HFFc6 (cell line): Measurements from ENCODE around the gene PRR12. TPM values are rescaled to one million over a fixed set of nuclear protein-coding genes. Genes with fewer than 3 reads are reported as not detected.

ENCODE experiments used
- DNase-seq: peaks from one replicate; pipeline ENCODE4 v3.0.0-alpha.2; 2018
- H3K27ac Mint-ChIP-seq: 2 replicates; pipeline ENCODE4 v1.8.0; 2020; ENCODE audit warnings: mild to moderate bottlenecking, mixed read lengths
- H3K27me3 Mint-ChIP-seq: 2 replicates; pipeline ENCODE4 v1.8.0; 2021; ENCODE audit warnings: mild to moderate bottlenecking, moderate library complexity, mixed read lengths; ENCODE audit not compliant: insufficient read depth
- H3K36me3 Mint-ChIP-seq: 2 replicates; pipeline ENCODE4 v1.8.0; 2021; ENCODE audit warnings: low read depth, mixed read lengths
- H3K4me1 Mint-ChIP-seq: 2 replicates; pipeline ENCODE4 v1.8.0; 2020; ENCODE audit warnings: low read depth, mixed read lengths
- H3K4me3 Mint-ChIP-seq: 2 replicates; pipeline ENCODE4 v1.8.0; 2020; ENCODE audit warnings: mild to moderate bottlenecking, moderate library complexity, mixed read lengths
- H3K9me3 Mint-ChIP-seq: 2 replicates; pipeline ENCODE4 v1.8.0; 2020; ENCODE audit warnings: mild to moderate bottlenecking, mixed read lengths
- total RNA-seq, 6 experiments: library from RNA; stranded (reverse); fragmentation: NEBNext Ultra II Directional; extraction: Animal tissue kit (Norgen Biotek cat#: 25700); gene quantifications; 2 replicates in 1 of 6; 3 replicates in 5 of 6; pipeline ENCODE4 v1.2.3, GENCODE V29; 2021
- TF ChIP-seq, protein P1 (sequence below): fragments of 200-600 bp; sonication (generic); IDR thresholded peaks from 2 replicates; pipeline ENCODE4 v1.5.0; 2021; ENCODE audit warnings: antibody characterized with exemption, mild to moderate bottlenecking

The PRR12 gene
- total RNA-seq, 6 experiments from 2014 or later: 23.3 to 26.2 (median 24.3) TPM

GRCh38 chr19:49596407-49596806, 5.4 kb downstream of the PRR12 start:
- Mint-ChIP-seq H3K36me3 (peaks cover 16% of the 10 kb centered on the region; the same call in 1 of the 2 replicates), H3K27ac (no peak overlapping the region), H3K9me3 (no peaks in the 10 kb centered on the region), H3K4me3 (no peak overlapping the region), H3K27me3 (no peaks in the 10 kb centered on the region), H3K4me1 (peaks cover 20% of the 10 kb centered on the region)
- no peak for DNase-seq
- TF ChIP-seq, protein P1, sequence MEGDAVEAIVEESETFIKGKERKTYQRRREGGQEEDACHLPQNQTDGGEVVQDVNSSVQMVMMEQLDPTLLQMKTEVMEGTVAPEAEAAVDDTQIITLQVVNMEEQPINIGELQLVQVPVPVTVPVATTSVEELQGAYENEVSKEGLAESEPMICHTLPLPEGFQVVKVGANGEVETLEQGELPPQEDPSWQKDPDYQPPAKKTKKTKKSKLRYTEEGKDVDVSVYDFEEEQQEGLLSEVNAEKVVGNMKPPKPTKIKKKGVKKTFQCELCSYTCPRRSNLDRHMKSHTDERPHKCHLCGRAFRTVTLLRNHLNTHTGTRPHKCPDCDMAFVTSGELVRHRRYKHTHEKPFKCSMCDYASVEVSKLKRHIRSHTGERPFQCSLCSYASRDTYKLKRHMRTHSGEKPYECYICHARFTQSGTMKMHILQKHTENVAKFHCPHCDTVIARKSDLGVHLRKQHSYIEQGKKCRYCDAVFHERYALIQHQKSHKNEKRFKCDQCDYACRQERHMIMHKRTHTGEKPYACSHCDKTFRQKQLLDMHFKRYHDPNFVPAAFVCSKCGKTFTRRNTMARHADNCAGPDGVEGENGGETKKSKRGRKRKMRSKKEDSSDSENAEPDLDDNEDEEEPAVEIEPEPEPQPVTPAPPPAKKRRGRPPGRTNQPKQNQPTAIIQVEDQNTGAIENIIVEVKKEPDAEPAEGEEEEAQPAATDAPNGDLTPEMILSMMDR: no peak

GRCh38 chr19:49596954-49597702, 6.1 kb downstream of the PRR12 start:
- TF ChIP-seq, protein P1: peak; percentile 34
- no peak overlapping the region for H3K27ac Mint-ChIP-seq
- no peaks in the 10 kb centered on the region for H3K9me3 Mint-ChIP-seq
- peaks cover 20% of the 10 kb centered on the region for H3K4me1 Mint-ChIP-seq
- DNase-seq: no peak
- peaks cover 16% of the 10 kb centered on the region; the same call in 1 of the 2 replicates for H3K36me3 Mint-ChIP-seq
- H3K4me3 Mint-ChIP-seq: no peak overlapping the region
- H3K27me3 Mint-ChIP-seq: no peaks in the 10 kb centered on the region; the same call in 1 of the 2 replicates

GRCh38 chr19:49597703-49597974, 6.7 kb downstream of the PRR12 start:
- H3K27me3 Mint-ChIP-seq: no peaks in the 10 kb centered on the region; the same call in 1 of the 2 replicates
- TF ChIP-seq, protein P1: no peak
- no peak overlapping the region for H3K4me3 Mint-ChIP-seq
- peaks cover 17% of the 10 kb centered on the region for H3K4me1 Mint-ChIP-seq
- H3K27ac Mint-ChIP-seq: no peak overlapping the region
- no peaks in the 10 kb centered on the region for H3K9me3 Mint-ChIP-seq
- DNase-seq: no peak
- H3K36me3 Mint-ChIP-seq: peaks cover 14% of the 10 kb centered on the region; the same call in 1 of the 2 replicates

DNA sequence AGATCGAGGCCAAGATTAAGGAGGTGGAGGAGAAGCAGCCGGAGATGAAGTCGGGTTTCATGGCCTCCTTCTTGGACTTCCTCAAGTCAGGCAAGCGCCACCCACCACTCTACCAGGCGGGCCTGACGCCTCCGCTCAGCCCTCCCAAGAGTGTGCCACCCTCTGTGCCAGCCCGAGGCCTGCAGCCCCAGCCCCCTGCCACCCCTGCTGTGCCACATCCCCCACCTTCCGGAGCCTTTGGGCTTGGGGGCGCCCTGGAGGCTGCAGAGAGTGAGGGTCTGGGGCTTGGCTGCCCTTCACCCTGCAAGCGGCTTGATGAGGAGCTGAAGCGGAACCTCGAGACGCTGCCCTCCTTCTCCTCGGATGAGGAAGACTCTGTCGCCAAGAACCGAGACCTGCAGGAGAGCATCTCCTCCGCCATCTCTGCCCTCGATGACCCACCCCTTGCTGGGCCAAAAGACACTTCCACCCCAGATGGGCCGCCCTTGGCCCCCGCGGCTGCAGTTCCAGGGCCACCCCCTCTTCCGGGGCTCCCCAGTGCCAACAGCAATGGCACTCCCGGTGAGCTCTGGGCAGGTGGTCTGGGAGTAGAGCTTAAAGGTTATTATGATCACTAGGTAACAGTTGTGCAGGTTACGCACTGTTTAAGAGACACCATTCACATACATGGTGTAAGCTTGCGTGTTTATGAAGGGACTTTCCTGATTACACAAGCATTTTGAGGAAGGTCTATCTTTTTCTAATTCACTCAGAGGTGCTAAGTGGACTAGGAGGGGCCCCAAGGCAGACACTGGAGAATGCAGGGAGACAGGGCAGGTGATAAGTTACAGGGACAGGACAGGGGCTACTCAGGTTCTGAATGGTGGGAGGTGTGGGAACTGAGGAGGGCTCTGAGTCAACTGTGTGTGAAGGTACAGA, 8.7 kb downstream of the PRR12 start:
- no peak for DNase-seq
- no peaks in the 10 kb centered on the region for H3K4me1 Mint-ChIP-seq
- no peaks in the 10 kb centered on the region; the same call in none of the 2 replicates for H3K27me3 Mint-ChIP-seq
- H3K27ac Mint-ChIP-seq: no peak overlapping the region
- peaks cover 4% of the 10 kb centered on the region; the same call in 1 of the 2 replicates for H3K36me3 Mint-ChIP-seq
- no peaks in the 10 kb centered on the region for H3K9me3 Mint-ChIP-seq
- H3K4me3 Mint-ChIP-seq: no peak overlapping the region
- TF ChIP-seq, protein P1: no peak

DNA sequence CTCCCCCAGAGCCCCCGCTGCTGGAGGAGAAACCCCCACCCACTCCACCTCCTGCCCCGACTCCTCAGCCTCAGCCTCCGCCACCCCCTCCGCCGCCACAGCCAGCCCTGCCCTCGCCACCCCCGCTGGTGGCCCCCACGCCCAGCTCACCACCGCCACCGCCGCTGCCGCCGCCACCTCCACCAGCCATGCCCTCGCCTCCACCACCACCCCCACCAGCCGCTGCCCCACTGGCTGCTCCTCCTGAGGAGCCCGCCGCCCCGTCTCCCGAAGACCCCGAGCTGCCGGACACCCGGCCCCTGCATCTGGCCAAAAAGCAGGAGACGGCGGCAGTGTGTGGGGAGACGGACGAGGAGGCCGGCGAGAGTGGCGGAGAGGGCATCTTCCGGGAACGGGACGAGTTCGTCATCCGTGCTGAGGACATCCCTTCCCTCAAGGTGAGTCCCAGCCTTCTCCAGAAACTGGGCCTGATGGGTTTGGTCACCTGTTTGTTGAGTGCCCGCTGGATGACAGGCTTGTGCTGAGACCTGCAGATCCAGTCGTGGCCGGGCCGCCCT, 10.6 kb downstream of the PRR12 start:
- Mint-ChIP-seq H3K27ac (no peak overlapping the region), H3K9me3 (no peaks in the 10 kb centered on the region), H3K4me1 (no peaks in the 10 kb centered on the region), H3K4me3 (no peak overlapping the region), H3K36me3 (peaks cover 4% of the 10 kb centered on the region; the same call in 1 of the 2 replicates), H3K27me3 (no peaks in the 10 kb centered on the region; the same call in none of the 2 replicates)
- TF ChIP-seq, protein P1: no peak
- no peak for DNase-seq
